Fibroblast of gingiva (primary cell): Measurements from ENCODE around the gene VWF.
"Not testable (repeated sequence)": the region's sequence is repeated elsewhere in the genome, so short reads cannot be mapped to it uniquely, and the experiment has no call there.

Experiments used
- DNase-seq: peaks from one replicate; pipeline ENCODE4 v3.0.0-alpha.2; 2011; ENCODE audit warnings: low read depth

VWF gene

DNA sequence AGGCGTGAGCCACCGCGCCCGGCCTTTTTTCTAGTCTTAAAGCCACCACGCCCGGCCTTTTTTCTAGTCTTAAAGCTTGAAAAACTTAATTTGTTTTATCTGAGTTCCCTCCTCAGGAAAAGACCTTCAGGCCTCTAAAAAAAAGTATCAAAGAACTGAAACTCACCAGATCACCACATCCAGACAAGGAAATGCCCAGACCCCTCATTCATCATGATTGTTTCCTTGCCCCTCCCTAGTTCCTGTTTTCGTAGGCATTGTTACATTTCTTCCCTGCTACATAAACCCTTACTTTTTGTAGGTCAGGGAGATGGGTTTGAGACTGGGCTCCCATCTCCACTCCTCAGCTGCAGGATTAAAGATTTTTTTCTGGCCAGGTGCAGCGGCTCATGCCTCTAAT lies 21.1 kb upstream of the VWF start:
- DNase-seq, result no peak

DNA sequence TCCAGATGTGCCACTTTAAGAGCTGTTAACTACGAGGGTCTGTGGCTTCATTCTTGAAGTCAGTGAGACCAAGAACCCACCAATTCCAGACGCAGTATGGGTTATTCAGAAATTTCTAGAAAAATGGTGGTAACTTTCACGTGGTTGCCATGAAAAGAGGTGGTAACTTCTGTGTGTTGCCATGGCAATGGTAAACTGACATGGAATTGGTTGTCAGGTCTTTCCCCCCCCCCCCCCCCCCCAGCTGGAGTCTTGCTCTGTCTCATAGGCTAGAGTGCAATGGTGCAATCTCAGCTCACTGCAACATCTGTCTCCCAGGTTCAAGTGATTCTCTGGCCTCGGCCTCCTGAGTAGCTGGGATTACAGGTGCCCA lies 18.8 kb upstream of the VWF start:
- DNase-seq, result no peak

- not testable (repeated sequence) for DNase-seq
These were observed 18.2 kb upstream of the VWF start for GRCh38 chr12:6142368-6143302.

DNA sequence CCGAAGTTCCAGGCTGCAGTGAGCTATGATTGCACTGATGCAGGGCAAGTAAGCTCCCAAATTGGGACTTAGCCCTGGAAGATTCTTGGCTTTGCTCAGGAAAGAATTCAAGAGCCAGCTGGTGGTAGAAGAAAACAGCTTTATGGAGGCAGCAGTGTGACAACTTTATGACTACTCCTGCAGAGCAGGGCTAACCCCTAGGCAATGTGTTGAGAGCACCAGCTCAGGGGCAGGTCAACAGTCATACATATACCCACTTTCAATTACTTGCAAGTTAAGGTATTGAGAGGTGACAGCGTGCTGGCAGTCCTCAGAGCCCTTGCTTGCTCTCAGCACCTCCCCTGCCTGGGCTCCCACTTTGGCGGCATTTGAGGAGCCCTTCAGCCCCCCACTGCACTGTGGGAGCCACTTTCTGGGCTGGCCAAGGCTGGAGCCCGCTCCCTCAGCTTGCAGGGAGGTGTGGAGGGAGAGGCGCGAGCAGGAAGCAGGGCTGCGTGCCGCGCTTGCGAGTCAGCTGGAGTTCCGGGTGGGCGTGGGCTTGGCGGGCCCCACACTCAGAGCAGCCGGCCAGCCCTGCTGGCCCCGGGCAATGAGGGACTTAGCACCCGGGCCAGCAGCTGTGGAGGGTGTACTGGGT lies 17.4 kb upstream of the VWF start:
- DNase-seq, result not testable (repeated sequence)

DNA sequence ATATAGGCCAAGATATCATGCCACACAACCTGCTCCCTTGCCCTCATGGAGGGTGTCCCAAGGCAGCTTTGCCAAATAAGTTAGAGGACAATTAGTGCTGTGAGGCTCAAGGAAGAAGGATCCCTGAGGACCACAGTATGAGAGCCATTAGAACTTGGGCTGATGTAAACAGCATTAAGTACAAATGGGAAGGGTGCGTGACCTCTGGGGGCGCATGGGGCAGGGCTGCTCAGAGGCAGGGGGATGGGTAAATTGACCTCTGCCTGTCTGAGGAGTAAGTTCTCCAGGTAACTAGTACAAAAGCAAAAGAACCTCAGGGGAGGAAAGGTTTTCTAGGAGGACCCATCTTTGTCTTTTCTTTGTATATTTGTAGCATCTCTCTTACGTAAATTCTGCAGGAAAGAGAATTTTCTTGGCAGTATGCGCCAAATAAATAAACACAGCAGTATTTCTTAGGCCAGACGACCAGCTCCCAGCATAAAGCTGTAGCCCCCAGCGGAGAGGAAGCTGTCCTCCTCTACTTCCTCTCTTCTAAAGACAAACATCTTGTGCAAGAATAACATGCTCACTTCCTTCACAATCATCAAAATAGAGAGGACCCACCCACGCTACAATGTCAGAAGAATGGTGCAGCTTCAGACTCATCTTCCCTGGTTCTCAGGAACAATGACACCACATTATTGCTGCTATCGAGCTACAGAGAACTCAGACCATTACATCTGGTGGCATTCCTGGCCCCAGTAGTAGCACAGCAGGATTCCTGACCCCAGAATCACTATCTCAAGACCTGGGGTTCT lies 16.4 kb upstream of the VWF start:
- DNase-seq, result peak; percentile 31

DNA sequence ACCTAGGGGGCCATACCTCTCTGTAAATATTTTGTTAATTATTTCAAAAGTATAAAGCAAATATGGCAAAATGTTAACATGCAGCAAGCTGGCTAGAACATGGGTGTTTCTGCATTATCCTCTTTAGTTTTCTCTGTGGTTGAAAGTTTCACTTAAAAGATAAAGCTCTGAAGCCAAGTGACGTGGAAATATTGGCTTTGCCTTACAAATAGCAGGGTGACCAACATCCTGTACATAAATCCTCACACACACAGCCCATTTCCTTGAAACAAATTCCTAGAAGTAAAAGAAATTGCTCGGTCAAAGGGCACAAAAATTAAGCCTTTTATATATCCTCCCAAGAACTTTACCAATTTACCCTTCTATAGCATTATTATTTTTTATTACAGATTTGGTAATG lies 10.6 kb upstream of the VWF start:
- no peak for DNase-seq

- no peak for DNase-seq
These were observed 9.2 kb upstream of the VWF start for GRCh38 chr12:6133642-6134041.

DNA sequence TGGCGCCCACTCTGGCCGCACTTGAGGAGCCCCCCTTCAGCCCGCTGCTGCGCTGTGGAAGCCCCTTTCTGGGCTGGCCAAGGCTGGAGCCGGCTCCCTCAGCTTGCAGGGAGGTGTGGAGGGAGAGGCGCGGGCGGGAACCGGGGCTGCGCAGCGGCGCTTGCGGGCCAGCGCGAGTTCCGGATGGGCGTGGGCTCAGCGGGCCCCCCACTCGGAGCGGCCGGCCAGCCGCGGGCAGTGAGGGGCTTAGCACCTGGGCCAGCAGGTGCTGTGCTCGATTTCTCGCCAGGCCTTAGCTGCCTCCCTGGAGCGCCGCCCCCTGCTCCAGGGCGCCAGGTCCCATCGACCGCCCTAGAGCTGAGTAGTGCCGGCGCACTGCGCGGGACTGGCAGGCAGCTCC lies 8.0 kb upstream of the VWF start:
- no peak for DNase-seq

DNA sequence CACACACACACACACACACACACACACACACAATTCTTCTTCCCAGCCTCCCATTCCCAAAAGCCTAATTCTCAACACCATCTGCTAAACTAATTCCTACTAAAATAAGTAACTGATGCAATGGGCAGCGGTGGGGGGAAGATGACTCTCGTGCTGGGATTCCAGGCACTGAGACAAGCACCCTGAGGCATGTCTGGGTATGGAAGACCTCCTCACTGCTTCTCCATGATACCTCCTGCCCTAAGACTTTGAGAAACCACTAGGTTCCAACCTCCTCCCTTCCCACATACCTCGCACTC lies 789 bp upstream of the VWF start:
- no peak for DNase-seq

DNA sequence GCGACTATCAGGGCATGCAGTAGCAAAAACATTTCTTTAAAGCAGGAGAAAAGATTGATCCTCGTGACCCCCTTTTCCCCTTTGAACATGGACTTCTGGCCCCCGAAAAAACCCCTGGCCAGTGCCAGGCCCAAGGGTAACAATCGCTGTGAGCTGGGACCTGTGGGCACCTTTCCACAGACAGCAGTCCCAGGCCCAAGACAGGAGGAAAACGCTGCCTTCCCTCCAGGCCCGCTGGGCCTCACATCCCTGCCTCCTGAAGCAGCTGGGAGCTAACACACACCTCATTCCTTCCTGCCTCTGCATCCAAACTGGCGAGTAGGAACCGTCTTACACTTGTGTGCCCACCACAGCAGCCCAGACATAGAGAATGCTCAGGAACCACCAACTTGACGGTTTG lies 1.2 kb downstream of the VWF start:
- no peak for DNase-seq

- DNase-seq, result no peak
These were observed 2.3 kb downstream of the VWF start for GRCh38 chr12:6122201-6122600.

DNA sequence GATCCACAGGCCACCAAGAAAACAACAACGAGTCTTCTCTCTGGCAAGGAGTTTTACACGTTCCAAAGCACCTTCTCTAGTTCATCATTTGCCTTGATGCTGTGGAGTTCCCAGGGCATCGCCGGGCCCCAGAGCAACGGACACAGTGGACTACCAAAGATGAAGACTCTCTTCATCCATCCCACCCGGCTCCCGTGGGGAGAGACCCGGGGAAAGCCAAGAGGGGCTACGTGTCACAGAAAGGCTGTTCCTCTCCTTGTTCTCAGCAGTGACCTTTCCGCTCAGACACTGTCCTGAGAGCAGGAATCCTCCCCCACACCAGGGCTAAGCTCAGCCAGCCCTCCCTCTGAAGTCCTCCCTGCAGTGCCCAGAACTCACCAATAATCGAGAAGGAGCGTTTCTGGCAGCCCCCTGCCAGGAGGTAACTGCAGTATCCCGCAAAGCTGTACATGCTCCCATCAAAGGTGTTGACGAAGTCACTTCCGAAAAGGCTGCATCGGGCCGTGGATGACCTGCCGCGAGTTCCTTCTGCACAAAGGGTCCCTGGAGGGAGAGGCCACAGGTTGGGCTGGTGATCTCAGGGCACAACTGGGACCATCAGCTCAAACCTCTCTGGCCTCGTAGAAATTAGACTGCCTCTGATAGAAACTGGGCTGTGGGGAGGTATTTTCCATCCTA lies 3.5 kb downstream of the VWF start:
- DNase-seq, result no peak

DNA sequence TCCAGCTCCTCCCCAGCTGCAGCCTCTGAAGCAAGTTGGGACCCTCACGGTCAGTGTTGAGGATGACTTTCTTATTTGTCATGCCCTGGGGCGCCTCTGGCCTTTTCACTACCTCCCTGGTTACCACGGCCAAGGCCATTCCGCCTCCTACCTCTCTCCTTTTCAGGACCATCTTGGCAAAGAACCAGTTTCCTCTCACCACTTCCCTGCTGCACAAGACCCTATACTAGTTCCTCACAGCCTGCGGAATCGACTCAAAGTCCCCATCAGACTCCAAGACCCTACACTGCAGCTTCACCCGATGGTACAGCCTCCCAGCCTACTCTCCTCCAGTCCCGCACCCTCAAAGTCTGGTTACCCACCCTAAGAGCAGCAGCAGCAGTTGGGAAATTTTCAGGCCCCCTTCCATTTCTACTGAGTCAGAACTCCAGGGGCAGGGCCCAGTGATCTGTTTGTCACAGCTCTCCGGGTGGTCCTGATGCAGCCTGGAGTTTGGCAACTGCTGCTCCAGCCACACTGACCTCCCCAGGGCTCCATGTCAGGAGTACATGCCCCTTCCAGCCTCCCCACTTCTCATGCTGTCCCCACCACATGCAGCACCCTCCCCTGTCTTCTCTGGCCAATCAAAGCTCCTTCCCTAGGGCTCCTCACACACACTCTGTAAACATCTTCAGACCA lies 5.4 kb downstream of the VWF start:
- DNase-seq, result no peak

DNA sequence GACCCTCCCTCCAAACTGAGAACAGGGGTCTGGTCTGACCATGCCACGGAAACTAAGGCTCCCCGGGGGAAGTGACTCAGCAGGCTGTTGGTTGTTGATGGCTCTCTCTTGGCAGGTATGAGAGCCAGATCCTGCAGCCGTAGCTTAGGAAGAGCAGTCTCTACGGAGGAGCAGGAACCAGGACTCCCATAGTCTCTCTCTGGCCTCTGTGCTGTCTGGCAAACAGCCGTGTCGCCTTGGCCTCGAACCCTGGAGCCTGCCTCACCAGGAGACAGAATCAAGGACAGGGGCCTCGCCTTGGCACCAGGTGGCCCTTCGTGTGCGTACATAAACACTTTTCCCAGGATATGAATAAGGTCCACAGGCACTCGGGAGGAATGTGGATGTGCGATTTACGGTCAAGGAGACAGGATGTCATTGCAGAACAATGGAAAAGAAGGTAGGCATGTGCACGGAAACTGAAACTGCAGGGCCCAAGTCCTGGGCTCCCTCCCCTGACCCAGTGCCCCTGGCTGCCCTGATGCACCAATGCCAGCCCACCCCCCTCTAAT lies 7.9 kb downstream of the VWF start:
- DNase-seq, result no peak

GRCh38 chr12:6115389-6115788 lies 9.1 kb downstream of the VWF start:
- DNase-seq, result no peak

DNA sequence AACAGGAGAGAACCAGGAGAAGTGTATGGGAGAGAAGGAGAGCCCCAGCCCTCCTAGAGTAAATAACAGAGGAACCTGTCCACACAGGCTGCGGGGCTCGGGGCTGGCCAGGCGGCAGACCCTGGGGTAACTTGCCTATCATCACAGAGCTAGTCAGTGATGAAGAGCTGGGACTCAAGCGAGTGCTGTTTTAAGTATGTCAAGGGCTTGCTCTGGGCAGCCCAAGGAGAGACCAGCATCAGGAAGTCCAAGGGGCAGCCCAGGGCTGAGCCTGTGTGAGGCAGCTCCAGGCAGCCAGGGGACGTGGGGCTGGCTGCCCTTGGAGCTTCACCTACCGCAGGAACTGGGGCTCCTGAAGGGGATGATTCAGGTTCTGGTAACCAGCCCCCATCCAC lies 10.0 kb downstream of the VWF start:
- no peak for DNase-seq

GRCh38 chr12:6113691-6114475 lies 10.6 kb downstream of the VWF start:
- no peak for DNase-seq

- no peak for DNase-seq
These were observed 12.5 kb downstream of the VWF start for GRCh38 chr12:6112004-6112403.

DNA sequence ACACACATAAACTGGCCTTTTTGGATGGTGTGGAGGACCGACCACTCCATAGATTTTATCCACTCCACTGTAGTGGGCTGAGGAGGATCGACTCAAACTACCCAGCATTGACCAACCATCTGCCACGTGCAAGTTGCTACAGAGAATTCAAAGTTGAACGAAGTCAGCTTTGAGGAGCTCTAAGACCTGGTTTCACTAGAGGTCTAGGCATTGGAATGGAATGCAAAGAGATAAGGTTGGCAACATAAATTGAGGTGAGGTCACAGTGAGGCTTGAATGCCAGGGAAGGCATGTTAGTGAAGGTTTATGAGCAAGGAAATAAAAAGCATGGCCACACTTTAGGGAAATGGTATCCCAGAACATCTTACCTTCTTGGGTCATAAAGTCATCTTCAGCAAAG lies 14.5 kb downstream of the VWF start:
- no peak for DNase-seq

DNA sequence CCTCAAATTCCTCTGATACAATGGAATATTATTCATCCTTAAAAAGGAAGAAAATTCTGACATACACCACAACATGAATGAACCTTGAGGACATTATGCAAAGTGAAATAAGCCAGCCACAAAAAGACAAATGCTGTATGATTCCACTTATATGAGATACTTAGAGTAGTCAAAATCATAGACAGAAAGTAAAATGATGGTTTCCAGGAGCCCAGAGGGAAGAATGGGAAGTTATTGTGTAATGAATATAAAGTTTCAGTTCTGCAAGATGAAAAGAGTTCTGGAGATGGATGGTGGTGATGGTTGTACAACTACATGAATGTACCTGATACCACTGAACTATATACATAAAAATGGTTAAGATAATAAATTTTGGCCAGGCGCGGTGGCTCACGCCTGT lies 18.3 kb downstream of the VWF start:
- DNase-seq, result no peak

GRCh38 chr12:6104842-6105241 lies 19.6 kb downstream of the VWF start:
- DNase-seq, result no peak
